Hematopoietic multipotent progenitor cell treated with erythropoietin and hydrocortisone succinate and interleukin-3 and kit ligand, for 8 days (in vitro differentiated cells): Measurements from ENCODE around the gene PDE4B.

ENCODE experiments used
- DNase-seq: peaks from one replicate; pipeline ENCODE4 v3.0.0-alpha.2; 2015

Gene PDE4B

DNA sequence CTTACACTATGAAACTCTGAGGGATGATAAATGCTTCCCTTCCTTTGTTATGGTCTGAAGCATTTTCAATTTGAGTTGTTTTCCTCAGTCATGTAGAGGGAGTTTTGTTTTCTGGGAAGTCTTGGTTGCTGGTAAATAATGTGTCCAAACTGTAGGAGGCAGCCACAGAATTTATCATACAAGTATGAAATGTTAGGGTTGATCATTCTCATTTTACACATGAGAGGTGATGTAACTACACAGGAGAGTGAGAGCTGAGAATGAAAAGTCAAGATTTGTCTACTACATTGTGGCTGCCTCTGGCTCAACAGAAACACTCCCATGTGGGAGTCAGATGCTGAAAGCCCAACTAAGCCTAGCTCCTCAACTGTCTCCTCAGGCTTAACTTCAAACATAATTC, 558.8 kb downstream of the PDE4B start:
- no peak for DNase-seq

DNA sequence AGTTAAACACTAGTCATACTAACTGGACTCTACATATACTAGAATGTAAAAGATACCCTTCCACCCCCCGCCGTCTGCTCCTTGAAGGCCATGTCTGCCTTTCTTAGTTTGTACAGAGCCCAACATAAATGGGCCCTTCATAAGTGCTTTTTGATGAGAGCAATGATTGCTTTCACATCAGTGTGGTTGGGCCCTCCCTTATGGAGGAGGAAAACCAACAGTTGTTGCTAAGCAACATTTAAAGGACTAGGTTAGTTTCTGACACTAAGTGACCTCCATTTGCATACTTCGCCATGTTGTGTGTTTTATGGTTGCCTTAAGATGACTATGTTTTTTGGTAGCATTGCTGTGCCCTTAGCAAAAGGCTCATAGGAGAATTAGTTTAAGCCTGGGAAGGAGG, 559.2 kb downstream of the PDE4B start:
- DNase-seq, result no peak

DNA sequence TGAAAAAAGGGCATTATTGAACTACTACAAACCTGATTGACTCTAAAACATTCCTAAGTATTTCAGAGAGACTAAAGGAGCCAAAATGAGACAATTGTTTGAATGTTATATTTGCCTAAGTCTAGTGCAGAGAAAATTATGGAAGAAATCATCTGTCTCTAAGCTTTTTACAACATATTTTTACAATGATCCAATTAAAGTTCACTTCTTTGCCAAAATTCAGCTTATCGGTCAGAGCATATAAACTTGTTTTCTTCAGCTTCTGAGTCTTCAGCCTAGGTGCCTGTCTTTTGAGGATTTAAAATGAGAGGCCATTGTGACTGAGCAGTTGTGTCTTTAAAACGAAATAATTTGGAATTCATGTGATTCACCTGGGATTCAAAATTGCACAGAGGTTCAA, 560.1 kb downstream of the PDE4B start:
- no peak for DNase-seq

DNA sequence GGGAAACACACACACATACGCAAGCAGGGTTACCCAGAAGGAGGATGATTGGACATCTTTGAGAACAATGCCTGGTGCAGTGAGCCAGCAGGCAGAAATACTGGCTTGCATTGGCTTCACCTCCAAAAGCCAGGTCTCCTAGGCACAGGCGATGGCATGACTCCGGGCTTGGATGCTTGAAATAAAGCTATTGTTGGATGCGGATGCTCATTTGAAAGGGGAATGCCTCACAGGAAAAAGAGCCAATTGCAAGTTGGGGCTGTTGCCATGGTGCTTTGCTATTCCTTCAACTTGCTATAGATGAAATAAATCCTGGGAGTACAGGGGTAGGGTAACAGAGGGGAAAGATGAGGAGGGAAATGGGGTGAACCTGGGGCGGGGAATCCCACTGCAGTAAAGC, 560.6 kb downstream of the PDE4B start:
- no peak for DNase-seq

DNA sequence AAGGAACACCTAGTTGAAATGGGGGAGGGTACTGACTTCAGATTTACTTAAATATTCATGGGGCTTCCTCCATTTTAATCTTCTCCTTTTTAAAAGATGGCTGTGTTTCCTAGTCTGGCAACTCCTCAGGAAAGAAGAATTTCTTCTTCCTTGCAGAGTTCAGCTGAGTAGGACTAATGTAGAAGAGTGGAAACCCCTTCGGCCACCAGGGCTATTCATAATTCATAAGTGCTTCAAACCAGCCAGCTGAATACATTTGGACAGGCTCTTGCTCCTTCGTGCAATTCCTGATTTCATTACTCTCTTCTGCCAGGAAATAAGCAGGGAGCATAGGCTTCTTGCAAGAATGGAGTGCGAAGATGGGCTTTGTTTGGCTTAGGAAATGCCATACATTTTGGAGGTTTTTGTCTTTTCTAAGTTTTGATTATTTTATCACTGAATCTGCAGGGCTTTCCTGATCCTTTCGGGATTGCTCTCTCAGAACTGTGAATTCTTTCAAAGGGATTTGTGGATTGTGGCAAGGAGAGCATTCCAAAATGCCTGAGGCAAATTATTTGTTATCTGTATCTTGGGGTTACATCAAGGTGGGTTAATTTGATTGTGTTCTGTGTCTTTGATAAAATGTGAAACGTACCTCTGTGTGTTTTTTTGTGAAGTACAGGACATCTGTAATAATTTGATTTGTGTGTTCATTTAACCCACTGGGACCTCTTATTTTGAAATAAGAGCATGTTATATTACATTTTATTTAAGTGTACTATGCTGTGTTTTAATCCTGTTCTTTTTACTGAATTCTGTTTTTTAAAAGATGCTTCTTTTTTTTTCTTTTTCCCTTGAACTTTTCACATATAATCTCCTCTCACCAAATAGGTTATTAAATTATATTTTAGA, 561.9 kb downstream of the PDE4B start:
- DNase-seq, result no peak

DNA sequence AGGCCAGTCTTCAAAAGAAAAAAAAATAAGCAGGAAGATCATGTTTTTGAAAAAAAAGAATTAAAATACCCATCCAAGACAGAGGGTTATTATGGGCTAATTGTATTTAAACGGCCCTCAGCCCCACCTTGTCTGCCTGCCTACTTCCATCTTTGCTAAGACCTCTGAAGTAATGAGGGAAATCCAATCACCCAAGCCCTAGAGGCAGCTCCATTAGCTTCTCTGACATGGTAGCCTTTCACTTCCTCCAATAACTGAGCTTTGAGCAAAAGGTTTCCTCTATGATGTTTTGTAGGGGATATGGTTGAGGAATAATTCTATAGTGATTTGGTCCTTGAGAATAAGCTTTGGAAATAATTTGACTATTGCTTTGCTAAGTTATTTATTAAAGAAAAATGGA, 563.1 kb downstream of the PDE4B start:
- no peak for DNase-seq

DNA sequence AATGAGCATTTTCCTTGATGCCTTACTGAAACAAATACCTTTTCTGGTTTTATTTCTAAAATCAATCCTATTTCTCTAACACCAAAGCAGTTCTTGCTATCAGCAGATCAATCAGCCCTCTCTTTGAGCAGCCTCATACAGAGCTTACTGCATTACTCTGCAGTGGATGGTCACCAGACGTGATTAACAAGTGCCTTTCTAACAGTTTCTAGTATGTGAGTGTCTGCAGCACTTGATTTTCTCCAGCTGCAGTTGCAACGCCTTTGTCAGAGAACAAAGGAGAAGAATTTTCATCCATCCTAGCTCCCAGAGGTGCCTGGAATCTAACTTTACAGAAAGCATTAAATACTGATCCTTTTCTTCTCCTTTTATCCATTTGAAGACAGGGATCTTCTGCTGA, 563.9 kb downstream of the PDE4B start:
- no peak for DNase-seq

DNA sequence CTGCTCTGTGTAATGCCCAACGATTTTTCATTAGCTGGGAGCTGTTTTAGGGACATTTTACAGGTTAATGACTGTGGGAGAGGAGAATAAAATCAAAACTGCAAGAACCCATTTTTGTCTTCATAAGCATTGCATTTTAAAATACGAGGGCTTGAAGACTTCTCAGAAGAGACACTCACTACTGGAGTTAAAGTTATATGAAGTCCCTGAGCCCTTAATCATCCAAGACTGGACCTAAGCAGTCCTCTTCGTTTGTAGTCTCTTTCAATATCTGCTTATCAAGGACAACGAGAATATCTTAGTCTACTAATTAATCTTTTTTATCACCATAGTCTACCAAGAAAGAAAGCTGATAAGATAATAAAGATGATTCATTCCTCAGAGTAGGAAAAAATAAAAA, 564.3 kb downstream of the PDE4B start:
- no peak for DNase-seq

DNA sequence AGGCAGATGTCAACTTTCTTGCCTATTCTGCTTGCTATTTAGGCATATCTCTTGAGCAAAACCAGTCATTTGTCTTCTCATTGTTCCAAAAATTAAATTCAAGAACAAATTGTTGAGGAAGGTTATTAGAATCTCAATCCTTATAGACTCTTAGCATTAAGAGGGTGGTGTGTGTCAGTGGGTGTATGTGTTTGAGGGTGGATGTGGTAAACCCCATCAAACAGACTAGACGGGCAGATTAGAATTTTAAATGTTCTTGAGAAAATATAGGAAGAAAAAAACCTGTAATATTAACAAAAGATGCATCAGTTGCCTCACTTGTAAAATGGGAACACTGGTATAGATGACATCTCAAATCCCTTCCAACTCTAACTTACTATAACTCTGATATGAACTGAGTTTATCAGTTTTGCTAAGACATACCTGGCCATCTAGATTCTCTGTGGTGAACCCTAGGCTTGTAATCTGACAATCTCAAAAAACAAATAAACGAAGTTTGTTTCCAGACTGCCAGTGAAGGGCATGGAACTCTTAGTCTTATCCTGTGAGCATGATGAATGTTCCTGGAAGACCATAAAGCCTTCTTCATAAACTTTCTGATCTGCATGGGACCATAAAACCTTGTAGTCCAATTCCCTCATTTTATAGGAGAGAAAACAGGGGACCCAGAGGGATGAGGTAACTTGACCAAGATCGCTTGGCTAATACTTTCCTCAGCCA, 564.9 kb downstream of the PDE4B start:
- no peak for DNase-seq

DNA sequence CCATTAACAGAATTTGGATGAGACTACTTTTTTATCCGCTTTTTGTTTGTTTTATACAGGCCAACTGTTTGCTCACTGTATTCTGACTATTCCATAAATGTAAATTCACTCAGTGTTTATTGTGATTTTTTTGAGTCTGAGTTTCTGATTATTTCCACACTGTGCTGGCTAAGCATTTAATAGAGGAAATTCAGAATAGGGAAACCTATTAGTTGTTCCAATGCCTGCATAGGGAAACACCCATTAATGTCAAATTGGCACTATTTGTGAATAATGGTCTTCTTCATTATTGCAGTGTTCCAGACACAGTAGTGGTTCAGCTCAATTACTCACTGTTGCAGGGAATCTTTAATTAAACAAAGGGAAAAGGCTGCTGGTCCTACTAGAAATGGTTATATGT, 566.6 kb downstream of the PDE4B start:
- DNase-seq, result no peak

DNA sequence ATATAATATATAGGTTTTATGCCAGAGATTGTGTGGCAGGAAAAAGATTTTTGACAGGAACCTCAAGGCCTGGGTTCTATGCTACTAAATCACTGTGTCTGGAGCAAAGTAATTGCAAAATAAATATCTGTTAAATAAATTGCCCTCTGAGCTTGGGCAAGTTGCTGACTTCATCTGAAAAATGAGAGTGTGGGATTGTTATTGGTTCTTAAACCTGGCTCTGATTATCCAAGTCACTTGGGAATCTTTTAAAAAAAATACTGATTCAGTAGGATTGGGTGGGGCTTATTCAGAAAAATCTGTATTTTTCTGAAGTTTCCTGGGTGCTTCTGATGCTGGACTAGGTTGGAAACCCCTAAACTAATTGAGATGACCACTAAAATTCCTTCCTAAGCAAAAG, 567.1 kb downstream of the PDE4B start:
- no peak for DNase-seq

DNA sequence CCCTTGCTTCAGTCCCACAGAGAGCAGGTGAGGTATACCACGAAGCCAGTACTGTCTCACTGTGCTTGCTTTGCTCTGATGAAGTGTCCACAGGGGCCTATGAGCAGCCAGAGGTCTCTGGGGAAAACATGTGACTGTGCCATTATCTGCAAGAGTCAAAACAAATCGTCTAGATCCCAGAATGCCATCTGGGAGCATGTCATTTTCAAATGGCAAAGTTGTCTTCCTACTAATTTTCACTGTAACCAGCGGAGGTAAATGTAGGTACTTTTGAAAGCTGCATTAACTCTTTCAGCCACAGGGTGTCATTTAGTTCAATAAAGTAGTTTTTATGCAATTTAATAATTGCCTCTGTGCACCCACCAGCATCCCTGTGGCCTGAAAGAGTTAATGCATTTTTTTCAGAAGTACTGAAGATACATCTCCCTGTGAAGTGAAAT, 567.6 kb downstream of the PDE4B start:
- no peak for DNase-seq

DNA sequence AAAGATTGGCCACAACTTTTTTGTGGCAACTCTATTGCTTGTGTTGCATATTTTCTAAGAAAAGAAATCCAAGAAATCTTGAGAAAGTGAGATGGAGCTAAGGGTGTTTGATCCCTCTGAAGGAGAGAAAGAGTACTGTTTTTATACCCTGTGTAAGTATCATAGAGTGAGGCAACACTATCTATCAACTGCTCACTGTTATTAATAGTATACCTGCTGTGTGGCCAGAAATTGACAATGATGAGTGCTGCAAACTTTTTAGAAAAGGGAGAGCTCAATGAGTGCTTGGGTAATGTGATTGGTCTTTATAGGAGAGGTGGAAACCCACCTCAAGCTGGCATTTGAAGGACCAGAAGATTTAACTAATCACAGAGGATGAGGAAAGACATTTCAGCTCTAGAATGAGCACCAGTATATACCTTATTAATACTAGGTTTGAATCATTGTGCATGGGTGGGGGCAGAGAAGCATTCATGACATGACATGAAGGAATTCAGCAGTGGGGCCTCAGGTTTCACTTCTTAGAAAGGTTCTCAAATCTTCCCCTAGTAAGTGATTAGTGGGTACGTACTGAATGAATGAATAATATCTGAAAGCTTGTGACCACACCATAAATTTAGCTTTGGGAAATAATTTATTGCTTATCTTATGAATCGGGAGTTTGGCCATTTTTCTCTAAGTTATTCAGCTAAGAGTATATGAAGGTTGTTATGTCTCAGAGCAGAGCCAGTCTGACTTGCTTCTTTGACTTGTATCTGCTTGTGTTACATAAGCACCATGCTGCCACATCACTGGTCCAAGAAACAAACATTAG, 572.1 kb downstream of the PDE4B start:
- DNase-seq, result no peak

DNA sequence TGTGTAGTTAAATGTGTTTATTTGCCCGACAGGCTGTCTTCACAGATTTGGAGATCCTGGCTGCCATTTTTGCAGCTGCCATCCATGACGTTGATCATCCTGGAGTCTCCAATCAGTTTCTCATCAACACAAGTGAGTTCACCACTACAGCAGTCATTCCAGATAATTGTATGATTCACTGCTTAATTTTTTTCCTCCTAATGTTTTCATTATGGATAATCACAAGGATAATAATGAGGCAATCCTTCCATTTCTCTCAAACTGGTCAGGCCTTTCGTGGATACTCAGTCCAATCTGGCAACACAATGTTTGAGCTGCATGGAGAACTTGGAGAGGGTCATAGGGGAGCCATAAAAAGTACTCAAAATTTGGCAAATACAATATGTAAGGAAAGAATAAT, 572.9 kb downstream of the PDE4B start:
- no peak for DNase-seq

DNA sequence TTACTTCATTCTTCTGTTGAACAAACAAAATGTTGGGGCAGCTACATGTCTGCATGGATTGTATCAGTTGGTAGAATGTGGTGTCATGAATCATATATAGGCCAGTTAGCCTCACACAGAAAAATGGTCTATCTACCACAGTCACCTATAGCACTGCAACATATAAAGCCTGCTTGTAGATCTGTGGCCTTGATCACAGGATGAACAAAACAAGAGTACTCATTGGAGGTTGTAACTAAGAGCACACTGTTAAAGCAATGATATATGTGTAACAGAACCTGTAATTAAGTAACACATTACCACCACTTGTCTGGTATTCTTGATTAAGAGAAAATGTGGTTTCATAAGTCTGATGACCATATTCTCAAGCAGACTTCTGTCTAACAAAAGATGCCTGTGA, 573.9 kb downstream of the PDE4B start:
- DNase-seq, result no peak

DNA sequence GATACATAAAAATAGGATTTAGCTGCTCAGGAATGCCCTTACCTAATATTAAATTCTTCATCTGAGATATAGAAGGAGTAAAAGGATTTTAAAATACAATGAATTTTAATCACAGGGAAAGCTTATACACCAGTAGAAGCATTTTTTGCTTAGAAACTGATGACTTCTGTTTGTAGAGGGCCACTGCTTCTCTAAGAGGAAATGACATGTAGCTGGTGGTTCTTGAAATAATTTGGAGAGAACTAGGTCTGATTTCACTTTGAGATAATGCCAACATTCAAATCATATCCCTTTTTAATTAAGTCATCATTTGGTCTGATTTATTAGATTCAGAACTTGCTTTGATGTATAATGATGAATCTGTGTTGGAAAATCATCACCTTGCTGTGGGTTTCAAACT, 574.7 kb downstream of the PDE4B start:
- DNase-seq, result no peak

DNA sequence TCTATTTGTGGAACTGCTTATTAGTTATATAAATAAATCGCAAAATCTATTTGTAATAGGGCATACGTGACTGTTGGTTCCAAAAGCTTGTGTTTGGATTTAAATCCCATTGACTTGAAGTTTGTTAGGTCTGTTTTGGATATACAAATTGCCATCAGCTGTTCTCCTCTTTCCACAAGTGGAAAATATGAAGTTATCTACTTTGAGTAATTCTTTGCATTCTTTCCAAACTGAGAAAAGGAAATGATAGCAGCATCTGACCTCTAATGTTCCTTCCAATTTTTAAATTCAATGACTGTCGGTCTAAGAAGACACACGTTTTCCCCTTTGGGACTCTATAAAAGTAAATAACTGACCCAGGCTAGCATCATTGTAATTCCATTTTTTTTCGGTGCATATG, 575.6 kb downstream of the PDE4B start:
- DNase-seq, result no peak

DNA sequence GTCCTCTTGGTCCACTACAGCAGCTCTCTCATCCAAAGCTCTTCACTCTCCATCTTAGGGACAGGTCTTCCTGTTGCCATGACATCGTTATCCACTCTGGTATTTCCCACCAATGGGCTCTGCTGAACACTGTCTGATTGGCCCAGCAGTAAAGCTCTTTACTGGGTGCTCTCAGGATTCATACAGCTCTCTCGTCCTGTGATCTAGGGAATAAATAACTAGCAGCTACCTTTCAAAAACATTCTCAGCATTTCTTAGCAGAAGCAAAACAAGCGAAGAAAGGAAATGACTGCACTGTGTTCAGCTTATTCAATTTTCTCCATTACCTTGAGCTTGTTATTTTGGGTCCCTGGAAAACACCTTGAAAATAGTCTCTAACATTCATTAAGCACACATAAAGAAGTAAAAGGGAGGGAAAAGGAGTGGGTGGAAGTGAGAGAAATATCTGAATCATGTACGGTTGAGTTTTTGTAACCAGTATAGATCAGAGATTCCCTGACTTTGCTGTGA, 577.8 kb downstream of the PDE4B start:
- DNase-seq, result no peak

DNA sequence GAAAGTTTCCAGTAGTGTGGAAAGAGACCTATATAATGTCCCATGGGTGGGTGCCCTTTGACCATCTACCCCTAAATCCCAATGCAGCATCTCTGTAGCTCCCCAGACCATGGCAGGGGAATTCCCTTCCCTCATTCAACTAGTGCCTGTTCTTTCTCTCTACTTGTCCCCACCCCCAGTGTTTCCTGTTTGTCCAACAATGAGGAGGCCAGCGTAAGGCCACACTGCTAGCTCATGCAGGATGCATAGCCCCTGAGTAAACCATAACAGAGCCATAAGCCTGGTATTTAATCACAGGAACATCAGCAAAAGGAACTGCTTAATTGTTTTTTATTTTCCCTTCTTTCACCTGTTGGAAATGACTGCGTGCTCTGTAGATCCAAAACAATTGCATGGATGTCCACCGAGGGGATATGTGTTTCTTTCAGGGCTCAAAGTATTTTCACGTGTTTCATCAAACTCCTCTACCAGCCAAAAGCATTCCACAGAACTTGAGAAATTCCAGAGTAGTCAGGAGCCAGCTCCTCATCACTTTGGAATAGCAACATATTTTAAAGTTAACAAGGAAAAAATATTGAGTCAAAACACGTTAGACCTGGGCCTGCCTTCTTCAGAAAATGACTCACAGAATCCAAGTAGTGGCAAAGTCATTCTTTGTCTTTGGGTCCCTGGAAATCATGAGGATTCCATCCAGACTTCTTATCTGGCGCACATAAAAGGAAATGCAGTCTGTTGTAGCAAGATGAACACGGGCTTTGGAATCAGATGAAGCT, 578.7 kb downstream of the PDE4B start:
- DNase-seq, result no peak

DNA sequence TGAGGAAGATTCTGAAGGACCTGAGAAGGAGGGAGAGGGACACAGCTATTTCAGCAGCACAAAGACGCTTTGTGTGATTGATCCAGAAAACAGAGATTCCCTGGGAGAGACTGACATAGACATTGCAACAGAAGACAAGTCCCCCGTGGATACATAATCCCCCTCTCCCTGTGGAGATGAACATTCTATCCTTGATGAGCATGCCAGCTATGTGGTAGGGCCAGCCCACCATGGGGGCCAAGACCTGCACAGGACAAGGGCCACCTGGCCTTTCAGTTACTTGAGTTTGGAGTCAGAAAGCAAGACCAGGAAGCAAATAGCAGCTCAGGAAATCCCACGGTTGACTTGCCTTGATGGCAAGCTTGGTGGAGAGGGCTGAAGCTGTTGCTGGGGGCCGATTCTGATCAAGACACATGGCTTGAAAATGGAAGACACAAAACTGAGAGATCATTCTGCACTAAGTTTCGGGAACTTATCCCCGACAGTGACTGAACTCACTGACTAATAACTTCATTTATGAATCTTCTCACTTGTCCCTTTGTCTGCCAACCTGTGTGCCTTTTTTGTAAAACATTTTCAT, 579.9 kb downstream of the PDE4B start:
- no peak for DNase-seq

DNA sequence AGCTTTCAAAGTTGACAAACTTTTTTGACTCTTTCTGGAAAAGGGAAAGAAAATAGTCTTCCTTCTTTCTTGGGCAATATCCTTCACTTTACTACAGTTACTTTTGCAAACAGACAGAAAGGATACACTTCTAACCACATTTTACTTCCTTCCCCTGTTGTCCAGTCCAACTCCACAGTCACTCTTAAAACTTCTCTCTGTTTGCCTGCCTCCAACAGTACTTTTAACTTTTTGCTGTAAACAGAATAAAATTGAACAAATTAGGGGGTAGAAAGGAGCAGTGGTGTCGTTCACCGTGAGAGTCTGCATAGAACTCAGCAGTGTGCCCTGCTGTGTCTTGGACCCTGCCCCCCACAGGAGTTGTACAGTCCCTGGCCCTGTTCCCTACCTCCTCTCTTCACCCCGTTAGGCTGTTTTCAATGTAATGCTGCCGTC, 580.5 kb downstream of the PDE4B start:
- no peak for DNase-seq

DNA sequence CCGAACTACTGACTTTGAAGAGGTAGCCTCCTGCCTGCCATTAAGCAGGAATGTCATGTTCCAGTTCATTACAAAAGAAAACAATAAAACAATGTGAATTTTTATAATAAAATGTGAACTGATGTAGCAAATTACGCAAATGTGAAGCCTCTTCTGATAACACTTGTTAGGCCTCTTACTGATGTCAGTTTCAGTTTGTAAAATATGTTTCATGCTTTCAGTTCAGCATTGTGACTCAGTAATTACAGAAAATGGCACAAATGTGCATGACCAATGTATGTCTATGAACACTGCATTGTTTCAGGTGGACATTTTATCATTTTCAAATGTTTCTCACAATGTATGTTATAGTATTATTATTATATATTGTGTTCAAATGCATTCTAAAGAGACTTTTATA, 581.5 kb downstream of the PDE4B start:
- DNase-seq, result no peak
